NCI-H460 (cell line): ENCODE measurements around the gene A3GALT2. TPM values are rescaled to one million over a fixed set of nuclear protein-coding genes. Genes with fewer than 3 reads are reported as not detected.
A peak's percentile ranks its signal among the peaks of the same experiment; 100 is the strongest.

ENCODE experiments used
- DNase-seq: peaks from one replicate; pipeline ENCODE4 v3.0.0-alpha.2; 2016; ENCODE audit warnings: low read depth; ENCODE audit errors: extremely low read depth
- total RNA-seq: library from RNA; depleted of rRNA; stranded (reverse); fragments of >200 nt; shearing (Covaris generic); gene quantifications from 2 replicates; pipeline ENCODE4 v1.2.3, GENCODE V29; 2014

Gene A3GALT2
- total RNA-seq, 1 experiment from 2014 or later, result not detected

GRCh38 chr1:33351281-33351660 is 30.4 kb upstream of the A3GALT2 start:
- no peak for DNase-seq

DNA sequence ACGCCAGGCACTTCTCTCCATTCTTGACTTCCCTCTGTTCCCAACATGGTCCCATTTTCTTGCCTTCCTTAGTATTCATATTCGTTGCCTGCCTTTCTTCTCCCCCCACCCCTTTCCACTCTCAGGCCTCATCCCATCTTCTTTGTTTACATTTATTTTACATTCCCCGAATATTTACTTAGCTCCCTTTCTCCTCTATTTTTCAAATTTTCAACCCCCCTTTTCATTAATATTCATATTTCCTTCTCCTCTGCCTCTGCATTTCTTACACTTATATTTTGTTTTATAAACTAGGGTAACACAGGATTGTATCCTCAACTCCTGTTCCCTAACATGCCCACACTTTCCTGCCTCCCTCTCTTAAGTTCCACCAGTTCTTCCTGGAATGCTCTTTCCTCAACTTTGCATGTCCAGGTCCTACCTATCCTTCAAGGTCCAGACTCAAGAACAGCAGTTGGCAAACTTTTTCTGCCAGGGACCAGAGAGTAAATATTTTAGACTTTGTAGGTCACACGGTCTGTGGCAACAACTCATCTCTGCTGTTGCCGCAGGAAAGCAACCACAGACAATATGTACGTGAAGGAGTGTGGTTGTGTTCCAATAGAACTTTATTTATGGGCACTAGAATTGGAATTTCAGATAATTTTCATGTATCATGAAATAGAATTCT is 29.8 kb upstream of the A3GALT2 start:
- no peak for DNase-seq

DNA sequence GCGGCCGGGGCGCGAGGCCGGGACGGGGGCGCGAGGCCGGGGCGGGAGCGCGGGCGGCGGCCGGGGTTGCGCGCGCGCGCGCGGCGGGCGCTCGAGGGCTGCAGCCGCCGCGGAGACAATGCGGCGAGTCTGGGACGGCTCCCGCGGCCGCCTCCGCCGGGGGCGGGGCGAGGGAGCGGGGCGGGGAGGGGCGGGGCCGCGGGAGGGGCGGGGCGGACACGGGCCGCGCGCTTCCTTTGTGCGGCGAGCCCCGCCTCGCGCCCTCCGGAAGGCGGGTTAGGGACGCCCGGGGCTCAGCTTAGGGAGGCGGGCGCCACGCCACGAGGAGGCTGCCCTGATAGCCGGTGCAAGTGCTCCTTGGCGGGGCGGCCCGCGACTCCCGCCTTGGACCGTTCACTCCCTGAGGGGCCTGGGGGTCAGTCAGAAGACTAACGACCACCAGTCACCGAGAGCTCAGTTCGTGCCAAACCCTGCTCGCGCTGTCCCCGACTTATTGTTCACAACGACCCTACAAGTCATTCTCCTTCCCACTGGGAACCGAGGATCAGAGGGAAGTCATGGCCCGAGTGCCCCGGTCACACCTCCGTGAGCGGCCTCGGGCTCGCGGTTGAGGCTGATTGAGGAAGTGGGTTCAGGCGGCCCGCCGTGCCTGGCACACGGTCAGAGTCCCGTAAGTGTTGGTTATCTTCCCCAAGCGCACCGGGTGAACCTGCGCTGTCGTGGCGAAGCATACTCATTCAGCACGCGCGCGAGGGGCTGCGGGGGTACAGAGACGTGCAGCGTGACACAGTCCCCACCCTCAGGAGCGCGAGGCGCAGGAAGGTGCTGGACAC is 29.1 kb upstream of the A3GALT2 start:
- peak; percentile 71 for DNase-seq

GRCh38 chr1:33349081-33349759 is 28.3 kb upstream of the A3GALT2 start:
- peak; percentile 24 for DNase-seq

DNA sequence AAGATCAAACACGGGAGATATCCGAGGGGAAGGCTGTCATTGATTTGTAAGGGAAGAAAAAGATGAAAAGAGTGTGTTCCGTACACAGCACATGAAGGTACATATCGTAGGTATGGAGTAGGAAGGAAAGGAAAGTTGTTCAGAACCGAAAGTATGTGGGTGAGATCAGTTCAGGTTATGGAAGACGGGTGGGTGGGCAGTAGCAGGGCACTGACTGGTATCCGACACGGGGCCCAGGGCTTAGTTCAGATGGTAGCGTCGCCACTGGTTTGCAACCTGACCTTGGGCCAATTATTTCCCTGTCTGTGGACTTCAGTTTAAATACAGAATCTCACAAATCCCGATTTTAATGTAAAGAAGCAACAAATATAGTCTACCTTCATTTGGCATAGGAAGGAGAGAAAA is 27.8 kb upstream of the A3GALT2 start:
- DNase-seq, result no peak

DNA sequence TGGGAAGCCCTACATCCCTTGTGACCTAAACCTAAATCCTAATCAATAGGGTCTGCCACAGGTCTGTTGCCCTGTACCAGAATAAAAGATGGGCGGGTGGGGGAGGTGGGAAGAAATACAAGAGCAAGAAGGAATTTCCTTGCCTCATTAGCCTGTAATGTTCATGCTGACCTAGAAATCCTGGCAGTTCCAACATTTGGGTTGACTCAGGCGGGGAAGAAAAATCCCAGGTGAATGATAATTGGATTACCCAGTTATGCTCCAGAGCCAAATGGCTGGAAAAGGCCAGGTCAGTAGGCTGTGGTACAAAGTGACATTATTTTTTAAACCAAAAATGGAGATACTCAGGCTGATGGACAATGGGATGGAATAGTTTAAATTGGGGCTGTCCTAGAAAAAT is 27.3 kb upstream of the A3GALT2 start:
- DNase-seq, result no peak

DNA sequence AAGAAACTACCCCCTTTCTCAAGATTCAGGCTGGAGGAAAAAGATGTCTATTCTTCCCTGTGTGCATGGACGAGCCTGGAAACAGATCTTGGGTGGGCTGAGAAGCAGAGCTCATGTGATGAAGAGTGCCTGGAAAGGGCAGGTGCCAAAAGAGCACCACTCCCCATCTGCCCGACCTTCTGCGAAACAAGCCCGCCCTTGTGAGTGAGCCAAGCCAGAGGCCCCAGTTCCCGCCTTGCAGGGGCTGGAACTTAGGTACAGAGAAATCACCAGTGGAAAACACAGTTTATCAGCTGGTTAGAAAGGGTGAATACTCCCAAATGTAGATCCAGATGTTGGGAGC is 26.7 kb upstream of the A3GALT2 start:
- DNase-seq, result no peak

- peak; percentile 36 for DNase-seq
Measured at GRCh38 chr1:33346927-33347649, 26.2 kb upstream of the A3GALT2 start.

DNA sequence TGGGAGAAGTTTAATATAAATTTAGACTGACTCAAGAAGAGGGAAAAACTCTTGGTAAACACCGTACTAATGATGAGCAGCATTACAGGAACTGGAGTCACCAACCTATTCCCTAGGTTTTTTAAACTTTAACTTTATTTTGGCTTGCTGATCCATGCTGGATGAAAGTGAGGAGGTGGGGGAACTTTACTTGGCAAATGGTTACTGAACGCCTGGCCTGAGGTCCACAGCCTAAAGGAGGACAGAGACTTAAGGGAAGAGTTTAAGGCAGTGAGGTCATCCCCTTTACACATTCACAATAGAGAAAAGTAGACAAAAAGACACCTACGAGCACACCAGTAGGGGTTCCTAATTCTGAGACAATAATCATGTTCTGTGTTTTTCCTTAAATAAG is 25.6 kb upstream of the A3GALT2 start:
- DNase-seq, result no peak

DNA sequence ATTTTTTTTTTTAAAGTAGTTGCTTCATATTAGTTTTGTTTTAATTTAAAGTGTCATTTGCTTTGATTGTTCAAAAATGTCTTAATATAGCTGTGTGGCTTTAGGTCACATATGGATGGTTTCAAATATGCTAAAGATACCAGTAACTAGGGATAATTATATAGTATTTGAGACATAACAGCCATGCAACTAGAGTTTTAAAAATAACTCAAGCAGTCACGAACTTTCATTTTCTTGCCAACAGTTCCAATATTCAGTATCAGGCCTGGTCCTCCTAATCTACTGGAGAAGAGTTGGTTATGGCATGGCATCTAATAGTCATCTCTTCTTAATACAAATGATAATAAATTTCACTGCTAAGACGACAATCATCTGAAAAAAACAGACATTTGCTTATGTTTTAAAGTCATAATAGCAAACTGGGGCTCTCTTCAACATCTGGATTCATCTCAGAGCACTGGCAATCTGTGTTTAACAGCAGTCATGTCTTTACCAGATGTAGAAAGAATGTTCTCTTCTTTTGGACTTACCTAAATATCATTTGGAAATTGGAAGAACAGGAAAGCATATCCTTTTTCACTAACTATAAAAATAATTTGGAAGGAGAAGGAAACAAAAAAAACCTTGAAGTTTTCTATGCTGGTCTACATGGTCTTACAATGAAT is 24.1 kb upstream of the A3GALT2 start:
- no peak for DNase-seq

DNA sequence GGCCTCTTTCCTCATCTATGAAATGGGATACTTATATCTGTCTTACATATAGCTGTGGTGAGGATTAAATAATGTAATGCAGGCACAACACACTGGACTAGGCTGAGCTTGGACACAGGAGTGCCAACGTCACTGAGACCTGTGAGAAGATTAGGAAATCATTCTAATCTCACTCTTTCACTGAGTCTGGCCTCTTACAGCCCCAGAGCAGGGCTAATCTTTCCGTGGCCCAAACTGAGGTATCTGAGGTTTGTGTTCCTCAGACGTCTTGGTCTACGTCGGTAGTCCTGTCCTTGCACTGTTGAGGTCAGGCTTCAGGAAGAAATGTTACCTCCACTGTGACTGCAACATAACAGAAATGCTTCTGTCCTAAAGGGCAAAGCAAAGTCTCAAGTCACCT is 22.6 kb upstream of the A3GALT2 start:
- no peak for DNase-seq

- DNase-seq, result peak; percentile 36
Measured at GRCh38 chr1:33342041-33342723, 21.3 kb upstream of the A3GALT2 start.

- no peak for DNase-seq
Measured at GRCh38 chr1:33341190-33341589, 20.3 kb upstream of the A3GALT2 start.

GRCh38 chr1:33339413-33339812 is 18.5 kb upstream of the A3GALT2 start:
- no peak for DNase-seq

- DNase-seq, result no peak
Measured at GRCh38 chr1:33338440-33339211, 17.7 kb upstream of the A3GALT2 start.

GRCh38 chr1:33338048-33338439 is 17.1 kb upstream of the A3GALT2 start:
- DNase-seq, result no peak

DNA sequence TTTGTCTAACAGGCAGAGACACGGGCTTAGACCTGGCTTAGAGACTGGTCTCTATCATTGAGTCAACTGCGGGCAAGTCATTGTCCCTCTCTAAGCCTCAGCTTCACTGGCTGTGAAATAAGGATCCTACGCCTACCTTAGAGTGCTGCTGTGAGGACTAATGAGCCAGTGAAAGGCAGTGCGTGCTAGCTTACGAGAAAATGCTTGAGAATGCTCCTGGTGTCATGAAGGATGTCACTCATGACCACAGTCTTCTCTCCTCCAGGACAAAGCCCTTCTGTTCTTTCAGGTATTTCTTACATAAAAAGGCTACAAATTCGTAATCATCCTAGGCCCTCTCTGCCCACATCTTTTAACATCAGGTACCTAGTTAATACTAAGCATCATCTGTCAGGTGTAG is 16.5 kb upstream of the A3GALT2 start:
- no peak for DNase-seq

- DNase-seq, result no peak
Measured at GRCh38 chr1:33336580-33336979, 15.7 kb upstream of the A3GALT2 start.

DNA sequence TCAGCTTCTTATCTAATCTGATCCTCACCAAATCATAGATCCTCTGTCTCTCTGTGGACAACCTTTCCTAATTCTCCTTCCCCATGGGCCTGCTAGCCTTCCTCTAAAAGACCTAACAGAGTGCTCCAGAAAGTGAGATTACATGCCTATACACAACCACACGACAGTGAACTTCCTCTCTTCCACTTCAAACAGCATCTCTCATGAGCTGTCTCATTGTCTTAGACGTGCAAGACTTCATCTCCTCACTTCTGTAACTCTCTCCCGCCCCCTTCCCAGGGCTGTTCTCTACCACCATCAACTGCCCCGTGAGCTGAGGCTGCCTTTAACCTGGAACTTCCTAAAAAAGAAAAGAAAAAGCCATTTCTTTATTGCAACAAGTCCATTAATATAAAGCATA is 14.1 kb upstream of the A3GALT2 start:
- no peak for DNase-seq
